Stimulated activated CD4-positive, alpha-beta T cell treated with anti-CD3 and anti-CD28 coated beads, TNF-alpha, amount 100 ng/mL, for 1 hour (primary cell): Measurements from ENCODE around the gene CA10.

Source experiments
- DNase-seq, 3 donors: peaks; one replicate each; pipeline ENCODE4 v3.0.0-alpha.2; 2020; ENCODE audit warnings: low read depth in 3 of 3, low spot score in 1 of 3

Gene CA10

GRCh38 chr17:51819341-51820219 lies 338.9 kb downstream of the CA10 start:
- no peak for DNase-seq

GRCh38 chr17:51818777-51819176 lies 339.7 kb downstream of the CA10 start:
- no peak for DNase-seq

DNA sequence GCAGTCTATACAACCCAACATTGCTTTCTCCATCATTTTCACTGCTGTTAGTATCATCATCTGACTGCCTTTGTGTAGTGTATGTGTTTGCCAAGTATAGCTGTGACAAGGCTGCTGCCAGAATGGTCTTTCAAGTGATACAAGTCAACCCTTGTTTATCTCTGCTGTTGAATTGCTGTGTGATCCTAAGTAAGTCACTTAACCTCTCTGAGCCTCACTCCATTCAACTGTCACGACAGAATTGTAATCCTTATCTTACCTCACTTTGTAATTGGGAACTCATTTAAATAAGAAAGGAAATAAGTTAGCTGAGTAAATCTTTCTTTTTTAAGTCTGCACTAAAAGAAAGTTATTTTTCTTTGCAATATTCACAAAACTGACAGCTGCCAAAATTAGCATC lies 340.6 kb downstream of the CA10 start:
- DNase-seq, result no peak

DNA sequence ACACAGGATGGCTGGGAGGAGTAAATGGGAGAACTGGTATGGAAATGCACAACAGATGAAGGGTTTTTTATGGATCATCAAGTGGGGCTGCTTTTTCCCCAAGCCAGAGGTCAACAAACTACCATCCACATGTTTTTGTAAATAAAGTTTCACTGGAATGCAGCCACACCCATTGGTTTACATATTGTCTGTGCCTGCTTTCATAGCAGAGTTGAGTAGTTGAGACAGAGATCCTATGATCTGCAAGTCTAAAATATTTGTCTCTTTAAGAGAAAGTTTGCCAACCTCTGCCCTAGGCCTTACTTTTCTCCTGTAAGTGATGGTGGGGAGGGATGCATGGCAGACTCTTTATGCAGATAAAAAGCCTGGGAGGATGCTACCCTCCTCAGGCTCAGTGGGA lies 341.4 kb downstream of the CA10 start:
- DNase-seq, result no peak

DNA sequence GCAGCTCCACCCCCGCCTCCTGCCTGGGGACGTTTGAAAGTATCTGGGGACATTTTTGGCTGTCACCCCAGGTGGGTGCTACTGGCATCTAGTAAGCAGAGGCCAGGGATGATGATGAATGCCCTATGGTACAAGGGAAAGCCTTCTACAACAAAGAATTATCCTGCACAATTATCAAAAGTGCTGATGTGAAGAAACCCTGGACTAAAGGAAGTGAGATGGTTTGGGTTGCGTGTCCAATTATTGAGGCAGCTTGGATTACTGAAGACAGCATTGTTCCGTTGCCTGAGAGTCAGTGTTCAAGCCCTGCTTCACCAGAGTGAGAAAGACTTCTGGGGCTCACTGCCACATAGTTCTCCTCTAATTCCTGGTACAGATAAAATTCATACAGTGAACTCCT lies 343.4 kb downstream of the CA10 start:
- no peak for DNase-seq

- no peak for DNase-seq
Measured at GRCh38 chr17:51814521-51814920, 344.0 kb downstream of the CA10 start.

- no peak for DNase-seq
Measured at GRCh38 chr17:51813784-51814174, 344.7 kb downstream of the CA10 start.

DNA sequence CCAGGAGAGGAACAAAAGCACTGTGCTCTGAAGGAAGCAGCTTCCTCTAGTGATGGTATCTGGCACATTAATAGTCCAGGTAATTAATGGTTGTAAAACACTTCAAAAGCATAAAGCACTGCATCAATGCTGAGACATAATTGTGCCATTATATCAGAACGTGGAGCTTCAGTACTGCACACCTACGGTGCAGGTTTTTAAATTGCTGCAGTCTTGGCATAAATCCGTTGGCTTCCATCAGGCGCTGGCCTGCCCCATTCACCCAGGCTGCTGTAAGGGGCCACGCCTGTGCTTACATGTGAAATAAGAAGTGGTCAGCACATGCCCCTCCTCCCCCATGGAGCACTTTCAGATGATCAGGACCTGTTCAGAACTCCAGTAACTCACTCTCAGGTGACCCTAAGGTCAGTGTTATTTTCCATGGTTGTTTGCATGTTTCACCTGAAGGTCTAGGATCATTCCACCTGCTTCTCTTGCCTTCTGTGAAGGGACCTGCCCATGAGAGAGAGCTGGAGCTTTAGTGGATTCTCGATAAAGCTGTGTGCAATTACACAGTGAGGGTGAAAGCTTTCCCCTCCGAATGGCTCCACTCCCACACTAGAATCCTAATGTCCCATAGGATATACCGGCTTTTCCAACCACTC lies 345.3 kb downstream of the CA10 start:
- DNase-seq, result no peak

DNA sequence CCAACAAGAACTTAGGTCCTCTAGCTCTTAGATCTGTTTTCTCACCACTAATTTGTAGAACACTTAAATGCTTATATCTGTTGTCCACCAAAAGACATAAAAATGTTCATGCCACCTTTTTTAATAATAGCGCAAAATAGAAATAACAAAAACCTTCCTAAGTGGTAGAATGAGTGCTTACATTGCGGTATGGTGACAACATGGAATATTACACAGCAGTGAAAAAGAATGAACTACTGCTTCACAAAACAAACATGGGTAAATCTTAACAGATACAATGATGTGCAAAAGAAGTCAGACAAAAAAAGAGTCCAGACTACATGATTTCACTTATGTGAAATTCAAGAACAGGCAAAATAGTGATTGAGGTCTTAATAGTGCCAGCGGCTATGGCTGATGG lies 351.1 kb downstream of the CA10 start:
- no peak for DNase-seq

GRCh38 chr17:51805765-51806164 lies 352.7 kb downstream of the CA10 start:
- DNase-seq, result no peak

GRCh38 chr17:51805185-51805584 lies 353.3 kb downstream of the CA10 start:
- DNase-seq, result no peak

DNA sequence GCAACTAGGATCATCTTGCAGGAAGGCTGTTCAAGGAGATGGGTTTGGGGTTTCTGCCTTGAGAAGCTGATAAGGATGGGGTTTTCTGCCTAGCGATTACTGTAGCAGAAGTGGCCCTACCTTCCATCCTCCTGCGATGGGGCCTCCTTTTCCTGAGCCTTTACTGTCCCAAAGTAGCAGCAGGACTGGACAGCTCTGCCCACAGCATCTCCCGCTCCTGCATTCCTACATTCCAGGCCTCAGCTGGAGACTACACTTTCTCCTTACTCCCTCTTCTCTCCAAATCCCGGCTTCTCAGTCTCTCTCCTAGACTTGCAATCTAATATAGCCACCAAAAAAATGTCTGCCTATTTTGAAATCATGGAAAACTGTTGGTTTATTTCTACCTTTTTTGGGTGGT lies 355.4 kb downstream of the CA10 start:
- DNase-seq, result no peak

GRCh38 chr17:51802544-51802943 lies 356.0 kb downstream of the CA10 start:
- no peak for DNase-seq

GRCh38 chr17:51801626-51802025 lies 356.9 kb downstream of the CA10 start:
- DNase-seq, result no peak

GRCh38 chr17:51799981-51800380 lies 358.5 kb downstream of the CA10 start:
- DNase-seq, result no peak

DNA sequence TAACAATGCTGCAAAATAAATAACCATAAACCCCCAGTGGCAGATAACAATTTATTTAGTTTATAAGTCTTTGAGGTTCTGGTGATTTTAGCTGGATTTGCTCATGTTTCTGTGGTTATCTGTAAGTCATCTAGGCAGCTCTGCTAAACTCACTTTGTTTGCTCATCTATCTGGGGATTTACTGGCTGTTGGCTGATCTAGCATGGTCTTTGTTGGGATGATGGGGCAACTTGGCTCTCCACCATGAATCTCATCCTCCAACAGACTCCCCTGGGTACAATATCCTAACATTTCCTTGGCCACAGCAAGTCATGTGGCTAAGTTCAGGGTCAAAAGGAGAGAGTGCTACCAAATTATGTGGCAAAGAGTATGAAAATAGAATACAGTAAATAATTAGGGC lies 359.3 kb downstream of the CA10 start:
- no peak for DNase-seq

DNA sequence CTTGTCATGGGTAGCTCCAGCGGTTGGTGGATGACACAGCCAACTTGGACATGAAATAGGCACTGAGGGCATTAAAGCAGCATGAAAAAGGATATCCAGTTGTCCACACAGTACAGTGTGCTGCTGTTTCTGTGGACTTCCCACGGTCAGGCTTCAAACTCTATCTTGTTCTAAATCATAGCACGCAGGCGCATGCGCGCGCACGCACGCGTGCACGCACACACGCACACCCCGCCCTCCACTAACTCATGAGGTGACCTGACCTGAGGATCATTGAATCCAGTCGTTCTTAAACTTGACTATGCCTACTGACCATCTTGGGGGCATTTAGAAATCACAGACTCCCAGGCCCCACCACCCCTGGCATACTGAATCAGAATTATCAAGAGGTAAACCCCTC lies 361.4 kb downstream of the CA10 start:
- DNase-seq, result no peak

GRCh38 chr17:51796026-51796425 lies 362.5 kb downstream of the CA10 start:
- DNase-seq, result no peak

GRCh38 chr17:51795401-51795800 lies 363.1 kb downstream of the CA10 start:
- no peak for DNase-seq

DNA sequence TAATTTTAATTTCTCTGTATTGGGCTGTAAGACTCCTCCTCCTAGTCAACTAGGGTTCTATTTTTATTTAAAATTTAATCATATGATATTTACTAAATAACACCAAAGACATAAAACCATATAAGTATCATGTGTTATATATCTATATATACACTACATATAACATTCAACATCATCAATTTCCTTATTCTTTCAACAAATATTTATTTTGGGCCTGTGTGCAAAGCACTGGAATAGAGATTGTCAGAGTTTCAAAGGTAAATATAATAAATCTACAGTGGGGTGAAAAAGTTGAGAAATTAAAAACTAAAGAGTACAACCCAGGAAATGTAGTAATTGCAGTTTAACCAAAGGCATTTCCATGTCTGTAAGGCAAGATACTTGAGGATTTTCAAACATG lies 364.0 kb downstream of the CA10 start:
- DNase-seq, result no peak

DNA sequence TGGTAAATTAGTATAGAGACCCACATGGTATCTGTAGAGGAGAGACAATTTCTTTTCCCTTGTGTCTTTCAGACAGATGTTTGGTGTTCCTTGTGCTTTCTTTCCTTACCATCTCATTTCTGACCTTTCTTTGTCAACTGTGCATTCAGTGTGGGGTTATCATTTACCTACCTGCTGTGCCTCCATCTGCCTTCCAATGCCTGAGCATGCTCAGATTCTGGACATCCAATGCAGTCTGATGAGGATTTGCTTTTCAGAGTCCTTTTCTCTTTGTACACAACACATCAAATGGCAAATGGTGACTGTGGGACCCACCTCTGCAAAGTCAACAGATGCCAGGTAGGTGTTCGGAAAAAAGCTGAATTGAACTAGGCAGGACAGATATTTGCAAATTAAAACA lies 364.8 kb downstream of the CA10 start:
- DNase-seq, result no peak

- DNase-seq, result no peak
Measured at GRCh38 chr17:51778842-51779241, 379.7 kb downstream of the CA10 start.
